Stimulated activated CD8-positive, alpha-beta memory T cell treated with anti-CD3 and anti-CD28 coated beads, Interleukin-4, amount 100 ng/mL, for 48 hours (primary cell): Measurements from ENCODE around the gene SNX13.

Experiments used
- DNase-seq: peaks from one replicate; pipeline ENCODE4 v3.0.0-alpha.2; 2020

SNX13 gene

DNA sequence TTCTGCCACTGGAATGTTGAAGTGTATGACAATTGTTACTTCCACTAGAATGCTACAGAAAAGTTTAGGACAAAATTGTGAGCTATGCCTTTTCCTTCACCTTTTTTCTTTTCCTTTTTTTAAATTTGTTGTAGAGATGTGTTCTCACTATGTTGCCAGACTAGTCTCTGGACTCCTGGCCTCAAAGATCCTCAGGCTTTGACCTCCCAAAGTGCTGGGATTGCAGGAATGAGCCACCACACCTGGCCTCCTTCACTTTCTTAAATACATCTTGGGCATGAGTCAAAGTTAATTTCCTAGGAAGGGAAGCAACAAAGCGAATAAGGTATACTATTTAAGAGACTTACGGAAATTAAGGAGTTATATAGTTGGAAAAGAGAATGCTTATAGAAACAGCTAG is 2.7 kb upstream of the SNX13 start:
- DNase-seq: no peak

DNA sequence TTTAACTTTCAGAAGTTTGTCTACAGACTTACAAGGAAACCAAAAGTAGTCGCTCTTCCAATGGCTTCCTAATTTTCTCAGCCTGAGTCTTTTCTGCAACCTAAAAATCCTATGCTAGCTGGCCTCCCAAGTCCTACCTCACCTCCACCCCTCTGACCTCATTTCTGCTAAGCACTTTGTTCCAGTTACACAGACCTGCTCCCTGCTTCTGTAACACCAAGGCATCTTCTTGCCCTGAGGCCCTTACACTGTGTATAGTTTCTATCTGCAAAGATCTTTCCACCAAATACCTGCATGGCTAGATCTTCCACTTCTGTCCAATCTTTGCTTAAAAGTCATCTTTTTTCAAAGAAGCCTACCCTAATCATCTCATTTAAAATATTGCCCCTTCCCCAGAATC is 1.9 kb upstream of the SNX13 start:
- no peak for DNase-seq

DNA sequence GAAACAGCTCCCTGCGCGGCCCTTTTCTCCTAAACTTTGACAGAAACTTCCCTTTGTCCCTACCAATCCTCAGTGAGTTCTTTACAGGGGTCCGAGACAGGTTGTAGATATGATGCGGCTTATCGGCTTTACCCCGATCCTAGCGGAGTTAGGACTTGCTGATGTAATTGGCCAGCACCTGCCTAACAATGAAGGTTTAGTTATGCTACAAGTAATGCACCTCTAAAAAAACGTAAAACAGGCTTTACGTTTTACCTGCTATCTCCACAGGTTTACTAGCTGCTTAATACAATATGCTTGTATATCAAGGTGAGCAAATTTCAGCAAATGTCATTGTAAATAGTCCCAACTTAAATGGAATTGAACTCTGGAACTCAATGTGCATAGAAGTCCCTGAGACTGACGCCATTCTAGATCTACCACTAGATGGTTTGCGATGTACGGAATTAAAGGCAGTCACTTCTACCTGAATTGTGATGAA is 697 bp upstream of the SNX13 start:
- no peak for DNase-seq

DNA sequence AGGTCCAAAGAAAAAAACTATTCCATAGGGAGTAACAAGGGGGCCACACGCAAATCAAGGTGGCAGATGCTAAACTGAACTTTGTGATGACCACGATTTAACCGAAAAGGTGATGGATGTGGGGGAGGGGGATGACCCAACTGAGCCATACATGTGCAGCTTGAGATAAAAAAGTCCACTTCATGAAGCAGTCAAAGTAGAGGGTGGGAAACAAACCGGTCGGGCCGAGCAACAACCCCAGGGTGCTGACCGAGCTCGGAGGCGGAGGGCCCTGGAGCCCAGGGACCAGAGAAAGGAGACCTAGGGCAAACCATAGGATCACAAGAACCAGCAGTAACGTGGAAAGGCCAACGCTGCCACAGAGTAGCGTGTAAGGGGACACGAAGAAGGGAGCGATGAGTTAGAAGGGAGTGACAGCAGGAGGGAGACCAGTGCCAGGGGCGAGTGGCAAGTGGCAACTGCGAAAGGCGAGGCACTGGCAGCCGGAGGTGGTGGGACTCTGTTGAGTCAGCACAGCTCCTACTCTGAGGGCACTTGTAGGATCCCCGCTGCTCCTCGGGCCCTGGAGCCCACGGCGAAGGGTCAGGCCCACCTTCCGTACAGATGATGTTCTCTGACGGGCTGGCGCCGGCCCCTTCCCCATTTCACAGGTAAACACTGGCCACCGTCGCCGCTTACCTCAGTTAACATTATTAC is 540 bp downstream of the SNX13 start:
- DNase-seq: peak; percentile 67

DNA sequence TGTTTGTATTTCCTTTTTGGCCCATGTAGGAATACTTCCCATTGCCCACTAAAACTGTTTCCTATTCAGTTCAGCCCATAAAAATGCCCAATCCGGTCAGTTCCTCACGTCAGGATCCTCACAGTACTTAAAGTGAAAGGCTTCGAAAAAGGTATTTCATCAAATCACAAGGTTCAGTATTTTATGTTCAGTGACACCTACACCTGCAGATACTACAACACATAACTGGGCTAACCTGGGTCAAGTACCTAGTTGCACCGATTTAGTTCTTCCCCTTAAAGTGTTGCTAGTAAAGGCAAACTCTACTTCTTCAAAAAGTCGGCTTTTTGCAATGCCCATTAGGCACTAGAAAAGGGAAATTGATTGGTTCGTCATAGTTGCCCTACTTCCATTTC is 1.1 kb downstream of the SNX13 start:
- no peak for DNase-seq

DNA sequence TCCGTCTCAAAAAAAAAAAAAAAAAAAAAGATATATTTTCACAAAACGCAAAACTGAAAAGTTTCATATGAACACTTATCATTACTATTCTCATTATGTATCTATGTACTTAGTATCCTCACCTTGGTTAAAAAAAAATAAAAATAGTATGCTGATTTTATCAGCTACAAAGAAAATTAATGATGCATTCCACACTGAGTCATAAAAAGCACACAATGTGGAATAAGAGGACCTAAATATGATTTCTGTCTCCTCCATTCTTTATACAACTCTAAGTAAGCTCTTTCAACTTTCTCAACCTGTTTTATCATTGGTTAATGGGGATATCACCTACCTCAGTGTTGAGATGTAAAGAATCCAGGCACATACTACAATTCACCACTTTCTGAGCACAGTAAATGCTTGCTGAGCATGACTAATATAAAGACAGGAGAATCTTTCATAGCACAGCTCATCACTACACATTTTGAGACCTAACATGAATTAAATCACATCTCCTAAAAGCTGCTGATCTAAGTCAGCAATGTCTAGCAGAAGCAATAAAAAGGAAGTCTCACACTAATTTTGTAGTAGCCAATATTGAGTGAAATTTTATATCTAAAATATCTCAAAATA is 2.7 kb downstream of the SNX13 start:
- DNase-seq: no peak

DNA sequence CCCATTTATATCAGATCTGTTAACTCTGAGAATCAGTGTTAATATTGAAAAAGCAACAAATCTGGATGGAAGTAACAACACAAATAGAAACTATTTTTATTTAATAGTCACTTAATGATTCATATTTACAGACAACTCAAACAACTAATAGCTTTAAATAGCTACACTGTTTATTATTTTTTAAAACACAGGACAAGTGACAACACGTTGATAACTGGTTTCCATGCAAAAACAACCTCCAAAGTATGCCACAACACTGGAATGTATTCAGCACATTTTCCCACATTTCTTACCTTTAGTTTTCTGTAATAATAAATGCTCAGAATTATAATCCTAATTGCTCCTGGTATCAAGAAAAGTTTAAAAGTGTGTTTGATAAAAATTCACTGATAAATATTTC is 4.0 kb downstream of the SNX13 start:
- no peak for DNase-seq

DNA sequence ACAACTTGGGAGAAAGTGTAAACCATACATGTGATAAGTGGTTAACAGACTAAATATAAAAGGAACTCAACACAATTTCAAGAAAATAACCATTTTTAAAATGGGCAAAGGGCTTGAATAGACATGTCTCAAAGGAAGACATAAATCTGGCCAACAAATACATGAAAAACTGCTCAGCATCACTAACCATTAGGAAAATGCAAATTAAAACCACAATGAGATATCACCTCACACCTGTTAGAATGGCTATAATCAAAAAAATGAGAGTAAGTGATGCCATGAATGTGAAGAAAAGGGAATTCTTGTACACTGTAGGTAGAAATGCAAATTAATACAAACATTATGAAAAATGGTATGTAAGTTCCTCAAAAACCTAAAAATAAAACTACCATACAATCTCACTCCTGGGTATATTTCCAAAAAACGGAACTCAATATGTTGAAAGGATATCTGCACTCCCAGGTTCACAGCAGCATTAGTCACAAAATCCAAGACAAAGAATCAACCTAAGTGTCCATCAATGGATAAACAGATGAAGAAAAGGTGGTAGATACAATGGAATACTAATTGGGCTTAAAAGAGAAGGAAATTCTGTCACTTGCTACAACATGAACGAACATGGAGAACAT is 5.6 kb downstream of the SNX13 start:
- DNase-seq: no peak

DNA sequence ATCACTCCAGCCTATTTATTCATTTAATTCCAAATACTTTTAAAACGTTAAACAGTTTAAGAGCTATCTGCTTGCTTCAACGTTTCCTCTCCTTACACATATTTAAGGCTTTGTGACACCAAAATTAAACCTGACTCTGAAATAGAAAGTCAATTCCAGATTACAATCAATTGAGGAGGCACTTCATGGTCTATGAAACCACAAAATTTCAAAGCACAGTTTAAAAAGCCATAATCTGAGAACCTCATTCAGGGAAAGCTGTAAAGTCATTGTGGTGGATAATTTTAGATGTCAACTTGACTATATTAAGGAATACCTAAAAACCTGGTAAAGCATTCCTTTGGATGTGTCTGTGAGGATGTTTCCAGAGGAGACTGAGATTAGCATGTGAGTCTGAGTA is 6.2 kb downstream of the SNX13 start:
- no peak for DNase-seq

DNA sequence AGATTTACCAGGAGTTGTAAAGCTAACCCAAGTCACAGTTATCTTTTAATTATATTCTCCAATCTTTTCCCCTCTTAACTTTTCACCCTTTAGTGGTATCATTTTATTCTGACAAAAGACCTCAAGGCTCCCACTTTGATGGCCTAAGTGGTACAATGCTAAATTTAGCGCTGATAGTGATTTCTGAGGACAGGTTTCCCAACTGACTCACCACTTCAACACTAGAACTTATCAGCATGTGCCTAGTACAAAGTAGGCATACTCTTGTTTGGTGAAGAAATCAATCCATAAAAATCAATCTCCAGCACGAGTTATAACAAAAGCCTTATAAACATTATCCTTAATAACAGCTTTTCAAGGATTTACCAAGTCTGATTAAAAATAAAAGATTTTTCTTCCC is 7.5 kb downstream of the SNX13 start:
- no peak for DNase-seq

DNA sequence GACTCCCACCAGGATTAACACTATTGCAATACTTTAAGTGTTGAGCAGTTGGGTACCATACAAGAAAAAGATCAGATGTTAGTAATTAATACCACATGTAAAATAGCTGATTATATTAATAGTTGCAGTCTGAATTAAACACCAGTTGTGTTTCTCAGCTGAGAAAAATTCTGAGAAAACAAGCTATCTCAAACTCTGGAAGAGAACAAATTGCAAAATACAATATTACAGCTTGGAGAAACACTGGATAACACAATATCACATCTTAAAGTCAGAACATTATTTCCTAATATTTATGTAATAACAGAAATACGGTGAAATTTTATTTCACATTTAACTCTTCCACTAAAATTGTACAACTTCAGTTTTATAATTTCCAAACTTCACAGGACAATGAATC is 9.2 kb downstream of the SNX13 start:
- no peak for DNase-seq

DNA sequence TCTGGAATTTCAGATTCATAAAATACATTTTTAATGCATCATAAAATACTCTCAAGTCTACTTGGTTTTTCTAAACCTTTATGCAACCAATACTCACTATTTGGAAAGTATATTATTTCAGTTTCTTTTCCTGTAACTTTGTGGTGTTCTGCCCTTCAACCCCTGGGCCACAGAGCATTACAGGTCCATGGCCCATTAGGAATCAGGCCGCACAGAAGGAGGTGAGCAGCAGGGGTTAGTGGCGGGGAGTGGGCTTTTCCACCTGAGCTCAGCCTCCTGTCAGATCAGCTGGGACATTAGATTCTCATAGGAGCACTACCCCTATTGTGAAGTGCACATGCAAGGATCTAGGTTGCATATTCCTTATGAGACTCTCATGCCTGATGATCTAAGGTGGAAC is 9.7 kb downstream of the SNX13 start:
- no peak for DNase-seq

DNA sequence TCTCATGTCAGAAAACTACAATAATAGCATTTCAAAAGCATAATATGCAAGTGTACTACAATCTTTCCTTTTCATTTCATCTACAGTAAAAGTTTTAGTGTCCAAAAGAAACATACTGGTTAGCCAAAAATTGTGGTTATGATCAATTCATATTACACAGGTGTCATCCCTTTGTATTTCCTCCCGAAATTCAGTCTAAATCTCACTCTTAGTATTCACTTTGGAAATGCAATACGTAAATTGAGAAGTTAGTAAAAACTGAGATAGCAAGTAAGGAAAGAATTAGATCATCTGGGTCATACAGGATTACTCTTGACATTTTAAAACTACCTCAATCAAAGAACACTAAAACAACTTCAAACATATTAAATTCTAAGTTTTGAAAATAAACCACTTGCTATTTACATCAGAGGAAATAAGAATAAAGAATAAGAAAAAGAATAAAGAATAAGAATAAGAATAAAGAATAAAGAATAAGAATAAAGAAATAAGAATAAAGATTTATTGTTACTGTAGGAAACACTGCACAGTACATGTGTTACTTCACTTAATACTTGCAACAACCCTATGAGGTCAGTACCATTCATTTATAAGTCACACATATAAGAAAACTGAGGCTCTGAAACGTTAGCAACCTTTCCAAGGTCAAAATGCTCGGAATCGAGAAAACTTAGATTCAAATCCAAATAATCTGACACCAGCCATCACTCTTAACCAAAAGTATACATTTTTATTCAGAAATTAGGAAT is 10.5 kb downstream of the SNX13 start:
- DNase-seq: no peak

DNA sequence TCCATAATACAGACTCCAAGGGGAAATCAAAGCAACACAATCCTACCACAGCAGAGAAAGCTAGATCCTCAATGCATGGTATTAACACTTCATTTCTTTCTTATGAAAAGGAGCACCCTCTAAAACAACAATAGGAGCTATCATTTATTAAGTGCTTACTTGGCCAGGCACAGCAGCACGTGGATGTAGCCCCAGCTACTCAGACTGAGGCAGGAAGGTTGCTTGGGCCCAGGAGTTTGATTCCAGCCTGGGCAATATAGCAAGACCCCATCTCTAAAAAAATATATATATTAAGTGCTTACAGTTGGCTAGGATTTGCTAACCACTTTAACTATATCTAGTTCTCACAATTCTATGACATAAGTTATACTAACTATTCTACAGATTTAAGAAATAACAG is 12.2 kb downstream of the SNX13 start:
- DNase-seq: no peak

DNA sequence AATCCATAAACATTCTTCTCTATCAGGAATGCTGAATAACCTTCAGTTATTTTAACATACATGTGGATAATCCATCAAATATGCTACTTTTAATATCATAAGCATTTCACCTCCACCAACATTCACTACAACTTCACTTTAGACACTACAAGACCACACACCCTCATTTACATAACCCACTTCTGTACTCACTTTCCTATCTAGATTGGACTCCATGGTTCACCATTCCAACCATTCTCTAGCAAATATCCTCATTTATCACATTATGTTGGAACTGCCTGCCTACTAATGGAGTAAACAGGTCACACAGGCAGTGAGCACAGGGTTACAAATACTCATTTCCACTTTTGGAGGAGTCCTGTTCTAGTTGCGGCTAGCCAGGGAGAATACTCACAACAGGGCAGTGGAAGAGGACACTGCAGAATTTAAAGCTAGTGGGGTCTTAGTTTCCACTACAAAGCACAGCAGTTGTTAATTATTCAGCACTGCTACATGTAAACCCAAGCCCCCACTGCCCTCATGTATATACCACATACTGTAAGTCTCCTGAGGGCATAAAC is 18.4 kb downstream of the SNX13 start:
- no peak for DNase-seq

DNA sequence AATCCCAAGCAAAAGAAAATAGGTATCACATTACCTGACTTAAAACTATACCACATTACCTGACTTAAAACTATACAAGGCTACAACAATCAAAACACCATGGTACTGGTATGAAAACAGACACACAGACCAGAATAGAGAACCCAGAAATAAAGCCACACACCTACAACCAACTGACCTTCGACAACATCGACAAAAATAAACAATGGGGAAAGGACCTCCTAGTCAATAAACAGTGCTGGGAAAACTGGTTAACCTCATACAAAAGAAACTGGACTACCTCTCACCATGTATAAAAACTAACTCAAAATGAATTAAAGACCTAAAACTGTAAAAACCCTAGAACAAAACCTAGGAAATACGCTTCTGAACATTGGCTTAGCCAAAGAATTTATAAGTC is 22.5 kb downstream of the SNX13 start:
- no peak for DNase-seq

DNA sequence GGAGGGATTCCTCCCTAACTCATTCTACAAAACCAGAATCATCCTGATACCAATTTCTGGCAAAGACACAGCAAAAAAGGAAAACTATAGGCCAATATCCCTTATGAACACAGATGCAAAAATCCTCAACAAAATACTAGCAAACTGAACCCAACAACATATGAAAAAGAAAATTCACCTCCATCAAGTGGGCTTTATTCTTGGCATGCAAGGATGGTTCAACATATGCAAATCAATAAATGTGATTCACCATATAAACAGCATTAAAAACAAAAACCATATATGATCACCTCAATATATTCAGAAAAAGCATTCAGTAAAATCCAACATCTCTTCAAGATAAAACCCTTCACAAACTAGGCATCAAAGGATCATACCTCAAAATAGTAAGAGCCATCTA is 23.5 kb downstream of the SNX13 start:
- no peak for DNase-seq

DNA sequence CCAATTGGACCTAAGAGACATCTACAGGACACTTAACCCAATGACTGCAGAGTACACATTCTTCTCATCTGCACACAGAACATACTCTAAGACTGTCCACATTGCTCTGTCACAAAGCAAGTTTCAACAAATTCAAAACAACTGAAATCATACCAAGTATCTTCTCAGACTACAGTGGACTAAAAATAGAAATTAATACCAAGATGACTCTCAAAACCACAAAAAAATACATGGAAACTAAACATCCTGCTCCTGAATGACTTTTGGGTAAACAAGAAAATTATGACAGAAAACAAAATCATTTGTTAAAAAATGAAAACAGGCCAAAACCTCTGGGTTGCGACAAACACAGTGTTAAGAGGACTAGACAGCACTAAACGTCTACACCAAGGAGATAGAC is 24.5 kb downstream of the SNX13 start:
- DNase-seq: no peak

DNA sequence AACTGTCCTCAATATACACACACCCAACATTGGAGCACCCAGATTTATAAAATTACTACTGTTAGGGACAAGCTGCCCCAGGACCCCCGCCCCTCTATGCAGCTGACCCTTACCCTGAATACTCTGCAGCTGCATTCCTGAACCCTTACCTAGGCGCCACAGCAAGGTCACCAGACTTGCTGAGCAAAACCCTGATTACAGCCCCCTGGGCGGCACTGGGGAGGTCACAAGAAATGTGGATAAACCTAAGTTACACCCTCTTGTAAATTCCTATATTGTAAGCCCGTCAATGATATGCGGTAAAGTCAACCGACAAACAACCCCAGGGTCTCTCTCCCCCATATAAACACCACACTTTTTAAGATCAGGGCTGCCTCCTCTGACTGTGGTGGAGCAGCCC is 25.1 kb downstream of the SNX13 start:
- no peak for DNase-seq

DNA sequence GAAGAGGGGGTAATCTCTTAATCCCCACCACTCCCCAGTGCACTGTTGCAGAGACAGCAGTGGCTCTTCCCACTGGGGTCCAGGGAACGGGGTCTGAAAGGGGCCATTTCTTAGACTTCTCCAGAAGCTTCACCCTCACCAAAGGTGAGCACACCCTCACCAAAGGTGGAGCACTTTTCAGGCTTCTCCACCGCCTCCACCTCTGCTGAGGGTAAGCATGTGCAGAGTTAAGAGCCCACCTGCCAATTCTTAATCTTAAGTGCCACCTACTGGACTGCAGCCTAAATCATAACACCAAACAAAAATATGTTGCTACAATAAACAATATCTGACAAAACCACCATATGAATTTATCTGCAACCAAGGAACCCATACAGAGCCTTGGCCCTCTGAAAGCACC is 27.0 kb downstream of the SNX13 start:
- no peak for DNase-seq

DNA sequence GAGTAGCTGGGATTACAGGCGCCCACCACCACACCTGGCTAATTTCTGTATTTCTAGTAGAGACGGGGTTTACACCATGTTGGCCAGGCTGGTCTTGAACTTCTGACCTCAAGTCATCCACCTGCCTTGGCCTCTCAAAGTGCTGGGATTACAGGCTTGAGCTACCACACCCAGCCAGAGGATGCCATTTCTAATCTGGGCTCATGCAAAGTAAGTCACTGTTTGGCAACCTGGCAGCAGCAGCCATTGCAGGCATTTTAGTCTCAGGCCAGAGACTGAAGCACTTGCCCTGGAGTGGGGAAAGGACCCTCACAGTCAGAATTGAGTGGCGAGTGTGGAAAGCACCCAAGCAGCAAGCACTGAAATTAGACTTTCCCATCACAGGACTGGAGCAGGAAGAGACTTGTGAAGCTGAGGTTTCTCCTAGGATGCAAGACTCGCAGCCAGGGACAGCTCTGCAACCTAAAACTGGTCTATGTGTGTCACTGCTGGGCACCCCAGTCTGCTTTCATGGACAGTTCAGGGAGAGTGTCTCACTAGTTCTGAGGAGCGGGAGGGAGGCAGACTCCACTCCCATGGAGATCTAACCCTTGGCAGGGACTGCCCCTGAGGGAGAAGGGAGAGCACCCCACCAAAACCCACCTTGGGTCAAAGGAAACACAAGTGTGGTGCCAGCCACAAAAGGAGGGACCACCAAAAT is 27.6 kb downstream of the SNX13 start:
- no peak for DNase-seq

DNA sequence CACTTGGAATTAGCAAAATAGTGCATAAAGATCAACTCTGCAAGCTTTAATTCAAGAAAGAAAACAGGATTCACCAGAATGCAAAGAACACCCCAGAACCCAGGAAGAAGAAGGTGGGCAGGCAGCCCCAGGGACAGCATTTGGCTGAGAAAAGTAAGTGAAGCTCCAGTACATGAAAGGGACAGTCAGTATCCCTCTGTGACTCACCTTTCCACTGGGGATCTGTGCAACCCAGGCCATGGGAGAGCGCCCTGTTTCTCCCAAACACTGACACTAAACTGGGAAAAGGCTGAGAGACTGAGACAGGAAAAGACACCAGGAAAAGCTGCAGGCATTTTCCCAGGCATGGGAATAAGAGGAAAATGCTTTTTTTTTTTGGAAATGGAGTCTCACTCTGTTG is 28.2 kb downstream of the SNX13 start:
- DNase-seq: no peak

DNA sequence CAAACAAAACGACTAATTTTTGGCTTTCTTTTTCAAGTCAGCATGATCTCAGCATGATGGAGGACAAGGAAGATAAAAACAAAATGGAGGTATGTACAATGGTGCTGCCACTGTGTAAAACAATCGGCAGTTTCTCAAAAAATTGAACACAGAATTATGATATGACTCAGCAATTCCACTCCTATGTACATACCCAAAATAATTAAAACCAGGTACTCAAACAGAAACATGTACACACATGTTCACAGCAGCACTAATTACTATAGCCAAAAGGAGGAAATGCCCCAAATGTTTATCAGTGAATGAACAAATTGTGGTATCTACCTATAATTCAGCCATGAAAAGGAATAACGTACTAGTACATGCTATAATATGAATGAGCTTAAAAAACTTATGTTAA is 29.9 kb downstream of the SNX13 start:
- no peak for DNase-seq
